GM18909 (cell line): ENCODE data around the gene PPP2R2D.
"Not testable (repeated sequence)": the region's sequence is repeated elsewhere in the genome, so short reads cannot be mapped to it uniquely, and the experiment has no call there.

Experiments
- ATAC-seq: cut with Tn5 transposase; IDR thresholded peaks from one replicate; pipeline ENCODE4 v1.9.1; 2021; ENCODE audit warnings: mild to moderate bottlenecking; ENCODE audit not compliant: unreplicated experiment, poor library complexity

PPP2R2D gene

GRCh38 chr10:131987786-131988185 lies 87.0 kb downstream of the PPP2R2D start:
- not testable (repeated sequence) for ATAC-seq

- ATAC-seq, result no peak
Observed at GRCh38 chr10:131991726-131992125, 90.9 kb downstream of the PPP2R2D start.

DNA sequence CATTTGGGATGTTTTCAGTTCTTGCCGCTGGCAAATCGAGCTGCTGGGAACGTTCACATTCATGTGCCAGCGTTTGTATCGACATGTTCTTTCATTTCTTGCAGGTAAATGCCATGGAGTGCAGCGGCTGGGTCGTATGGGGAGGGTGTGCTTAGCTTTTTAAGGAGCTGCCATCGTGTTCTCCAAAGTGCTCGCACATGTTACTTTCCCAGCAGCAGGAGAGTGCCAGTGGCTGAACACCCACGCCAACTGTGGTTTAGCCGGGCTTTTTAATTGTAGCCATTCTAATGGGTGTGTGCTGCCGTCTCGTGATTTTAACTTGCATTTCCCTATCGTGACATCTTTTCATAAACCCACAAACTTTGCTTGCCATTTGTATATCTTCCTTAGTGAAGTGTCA lies 92.5 kb downstream of the PPP2R2D start:
- ATAC-seq, result no peak

DNA sequence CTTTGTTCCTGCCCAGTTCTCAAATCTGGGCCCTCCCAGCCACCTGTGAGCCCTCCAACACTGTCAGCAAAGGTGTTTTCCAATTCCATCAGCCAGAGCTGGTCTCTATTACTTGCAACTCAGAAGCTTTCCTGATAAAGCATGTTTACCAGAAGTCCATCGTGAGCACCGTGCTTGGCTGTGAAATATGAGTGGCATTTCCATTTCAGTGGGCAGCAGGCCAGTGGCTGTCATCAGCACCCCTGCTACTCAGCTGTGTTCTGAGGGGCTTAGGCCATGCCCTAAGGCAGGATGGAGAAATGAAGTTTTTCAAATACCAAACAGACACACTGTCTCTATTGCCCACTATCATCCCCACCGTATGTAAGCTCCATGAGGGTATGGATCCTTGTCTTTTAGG lies 93.6 kb downstream of the PPP2R2D start:
- ATAC-seq, result no peak

GRCh38 chr10:131996466-131997365 lies 95.9 kb downstream of the PPP2R2D start:
- no peak for ATAC-seq

DNA sequence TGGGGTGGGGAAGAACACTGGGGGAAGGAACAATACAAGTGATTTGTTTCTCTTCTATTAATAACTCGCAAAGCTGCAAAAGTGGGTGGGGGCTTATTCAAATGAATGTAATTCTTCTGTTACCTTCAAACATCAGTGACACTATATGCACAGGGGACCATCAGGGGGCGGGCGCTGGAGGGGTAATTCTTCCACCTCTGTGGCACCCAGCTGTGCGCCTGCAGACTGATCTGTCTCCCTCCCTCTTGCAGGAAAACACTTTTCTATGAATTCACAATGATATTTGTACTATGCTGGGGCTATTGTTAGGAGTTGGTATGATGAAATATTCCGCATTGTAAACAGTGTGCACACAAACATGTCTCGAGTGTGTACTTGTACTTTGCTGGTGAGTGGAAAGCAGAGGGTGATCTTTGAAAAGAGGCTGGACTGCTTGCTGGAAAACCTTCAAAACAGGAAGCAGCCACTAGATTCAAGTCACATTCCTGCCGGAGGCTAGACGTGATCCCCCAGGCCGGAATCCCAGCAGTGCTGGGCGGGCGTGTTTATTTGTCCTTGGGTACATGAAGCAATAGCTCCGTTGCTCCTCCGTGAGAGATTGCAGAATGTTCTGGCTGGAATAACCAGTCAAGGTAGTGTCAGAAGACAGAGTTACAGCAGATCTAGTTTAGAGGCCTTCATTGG lies 96.7 kb downstream of the PPP2R2D start:
- no peak for ATAC-seq

DNA sequence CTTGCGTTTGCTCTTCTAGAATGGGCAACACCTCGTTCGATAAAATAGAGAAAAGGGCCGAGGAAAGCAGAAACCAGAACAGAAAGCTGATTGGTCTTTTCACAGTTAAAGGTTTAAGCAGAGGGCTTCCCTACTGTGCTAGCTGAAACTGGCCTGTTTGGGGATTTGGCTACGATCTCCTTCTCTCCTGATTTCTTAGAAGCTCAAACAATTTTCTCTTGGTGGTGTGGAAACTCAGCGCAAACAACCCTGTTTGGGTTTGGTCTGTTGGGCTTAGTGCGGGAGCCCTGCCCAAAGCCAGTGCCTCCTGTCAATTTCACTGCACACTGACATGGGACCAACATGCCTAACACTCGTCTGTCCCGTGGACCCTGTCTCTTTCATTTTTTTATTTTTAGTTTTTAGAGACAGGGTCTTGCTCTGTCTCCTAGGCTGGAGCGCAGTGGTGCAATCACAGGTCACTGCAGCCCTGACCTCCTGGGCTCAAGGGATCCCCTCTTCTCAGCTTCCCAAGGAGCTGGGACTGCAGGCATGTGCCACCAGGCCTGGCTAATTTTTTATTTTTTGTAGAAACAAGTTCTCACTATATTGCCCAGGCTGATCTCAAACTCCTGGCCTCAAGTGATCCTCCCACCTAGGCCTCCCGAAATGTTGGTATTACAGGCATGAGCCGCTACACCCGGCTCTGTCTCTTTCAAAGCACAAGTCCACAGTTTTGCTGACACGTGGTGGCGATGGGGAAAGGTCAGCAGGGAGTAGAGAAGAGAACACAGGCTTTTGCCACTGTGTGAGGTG lies 97.4 kb downstream of the PPP2R2D start:
- no peak for ATAC-seq

GRCh38 chr10:131998845-131999681 lies 98.3 kb downstream of the PPP2R2D start:
- no peak for ATAC-seq

GRCh38 chr10:132001238-132001972 lies 100.6 kb downstream of the PPP2R2D start:
- ATAC-seq, result no peak

DNA sequence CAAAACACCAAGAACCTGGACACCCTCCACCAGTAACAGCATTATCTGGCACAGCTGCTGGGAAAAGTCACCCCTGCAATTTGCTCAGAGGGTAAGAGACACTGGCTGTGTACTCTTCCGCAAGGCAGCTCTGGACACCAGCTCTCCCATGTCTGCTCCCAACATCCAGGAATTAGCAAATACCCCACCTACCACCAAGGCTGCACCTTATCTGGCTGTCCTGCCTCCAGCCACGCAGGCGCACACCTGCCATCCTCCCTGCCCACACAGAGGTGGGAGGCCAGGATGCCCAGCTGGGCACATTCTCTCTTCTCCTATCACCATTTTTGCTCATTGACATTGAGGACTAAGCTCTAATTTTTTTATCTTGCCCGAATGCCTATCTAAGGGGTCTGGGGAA lies 101.2 kb downstream of the PPP2R2D start:
- ATAC-seq, result no peak

DNA sequence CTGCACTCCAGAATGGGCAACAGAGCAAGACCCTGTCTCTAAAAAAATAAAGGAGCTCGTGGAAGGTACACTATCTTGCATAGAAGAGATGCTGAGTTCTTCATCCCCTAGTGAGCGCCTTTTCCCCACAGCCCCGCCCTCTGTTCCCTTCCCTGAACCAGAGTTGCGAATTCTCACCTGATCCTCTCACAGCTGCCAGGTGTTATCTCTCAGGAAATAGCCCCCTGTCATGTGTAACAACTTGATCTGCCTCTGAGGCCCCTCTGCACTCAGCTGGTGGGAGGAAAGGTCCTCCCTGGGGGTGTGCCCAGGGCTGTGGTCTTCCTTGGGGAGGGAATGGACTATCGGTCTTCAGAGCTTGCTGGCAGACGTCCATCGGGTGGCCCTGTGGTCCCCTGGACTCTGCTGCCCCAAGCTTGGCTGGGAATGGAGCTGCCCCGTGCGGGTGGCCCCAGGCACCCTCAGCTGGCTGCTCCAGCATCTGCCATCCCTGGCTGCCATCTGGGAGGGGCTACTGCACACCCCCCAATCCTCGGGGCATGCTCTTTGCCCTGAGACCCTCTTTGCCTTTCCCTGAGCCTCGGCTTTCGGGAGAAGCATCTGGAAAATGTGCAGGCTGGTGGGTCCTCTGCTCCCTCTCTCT lies 102.6 kb downstream of the PPP2R2D start:
- ATAC-seq, result no peak

- no peak for ATAC-seq
Observed at GRCh38 chr10:132004052-132004451, 103.2 kb downstream of the PPP2R2D start.

DNA sequence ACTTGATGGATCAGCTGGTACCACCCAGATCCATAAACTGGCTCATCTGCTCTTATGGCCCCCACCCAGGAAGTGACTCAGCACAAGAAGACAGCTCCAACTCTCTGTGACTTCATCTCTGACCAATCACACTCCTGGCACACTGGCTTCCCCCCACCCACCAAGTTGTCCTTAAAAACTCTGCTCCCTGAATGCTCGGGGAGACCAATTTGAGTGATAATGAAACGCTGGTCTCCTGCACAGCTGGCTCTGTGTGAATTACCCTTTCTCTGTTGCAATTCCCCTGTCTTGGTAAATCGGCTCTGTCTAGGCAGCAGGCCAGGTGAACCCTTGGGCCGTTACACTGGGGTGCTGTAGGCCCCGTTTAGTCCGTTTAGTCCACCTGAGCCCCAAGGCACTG lies 104.3 kb downstream of the PPP2R2D start:
- no peak for ATAC-seq

DNA sequence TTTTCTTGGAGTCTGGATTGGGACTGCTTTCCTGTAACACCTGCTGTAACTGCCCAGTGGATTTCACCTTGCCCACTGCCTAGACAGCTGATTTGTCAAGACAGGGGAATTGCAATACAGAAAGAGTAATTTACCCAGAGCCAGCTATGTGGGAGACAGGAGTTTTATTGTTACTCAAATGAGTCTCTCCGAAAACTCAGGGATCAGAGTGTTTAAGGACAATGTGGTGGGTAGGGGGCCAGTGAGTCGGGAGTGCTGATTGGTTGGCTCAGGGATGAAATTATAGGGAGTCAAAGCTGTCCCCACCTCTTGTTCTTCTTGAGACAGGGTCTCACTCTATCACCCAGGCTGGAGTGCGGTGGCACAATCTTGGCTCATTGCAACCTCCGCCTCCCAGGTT lies 106.2 kb downstream of the PPP2R2D start:
- no peak for ATAC-seq

- ATAC-seq, result no peak
Observed at GRCh38 chr10:132007681-132008080, 106.9 kb downstream of the PPP2R2D start.
